Astrocyte of the spinal cord (primary cell): ENCODE results near the gene PDE10A.

Experiments
- DNase-seq: peaks from one replicate; pipeline ENCODE4 v3.0.0; 2011; ENCODE audit warnings: low read depth, low spot score
- H3K4me3 ChIP-seq: 2 replicates; pipeline ENCODE4 v1.5.1; 2011; ENCODE audit warnings: low read depth, mild to moderate bottlenecking, low read length, moderate library complexity
- CTCF ChIP-seq: IDR thresholded peaks from 2 replicates; pipeline ENCODE4 v1.5.1; 2012; ENCODE audit warnings: low read depth, mild to moderate bottlenecking, low read length, inconsistent platforms
- in situ Hi-C: cut with HindIII; loops from 2 replicates; pipeline ENCODE4 v1.10.0; 2017; ENCODE audit warnings: low sequenced_read_pairs

Gene PDE10A

DNA sequence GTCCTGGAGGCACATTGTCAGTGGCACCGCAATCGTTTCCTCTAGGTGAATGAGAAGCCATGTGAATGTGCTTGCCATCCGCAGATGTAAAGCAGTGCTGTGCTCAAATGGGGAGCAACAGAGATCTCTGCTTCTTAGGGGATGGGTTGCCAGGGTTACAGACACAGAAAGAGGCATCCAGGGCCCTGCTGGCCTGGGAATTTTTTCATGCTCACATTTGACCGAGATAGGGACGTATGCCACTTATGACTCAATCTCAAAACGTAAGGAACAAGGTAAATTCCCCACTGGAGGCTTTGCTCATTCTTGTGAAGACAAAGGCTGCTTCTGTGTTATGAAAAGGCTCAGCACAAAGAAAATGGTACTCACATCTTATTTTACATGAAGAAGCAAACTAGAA, 364.6 kb downstream of the PDE10A start:
- H3K4me3 ChIP-seq: no peak overlapping the region
- in situ Hi-C loops: no loop called here
- no peak for TF ChIP-seq CTCF
- no peak for DNase-seq

- in situ Hi-C loops: no loop called here
- TF ChIP-seq CTCF: no peak
- DNase-seq: no peak
- H3K4me3 ChIP-seq: no peak overlapping the region
These were observed 370.4 kb downstream of the PDE10A start for GRCh38 chr6:165292657-165293056.
